ENCODE measurements around the gene ZNF81.
"Not testable (repeated sequence)": the region's sequence is repeated elsewhere in the genome, so short reads cannot be mapped to it uniquely, and the experiment has no call there.

The ZNF81 gene

DNA sequence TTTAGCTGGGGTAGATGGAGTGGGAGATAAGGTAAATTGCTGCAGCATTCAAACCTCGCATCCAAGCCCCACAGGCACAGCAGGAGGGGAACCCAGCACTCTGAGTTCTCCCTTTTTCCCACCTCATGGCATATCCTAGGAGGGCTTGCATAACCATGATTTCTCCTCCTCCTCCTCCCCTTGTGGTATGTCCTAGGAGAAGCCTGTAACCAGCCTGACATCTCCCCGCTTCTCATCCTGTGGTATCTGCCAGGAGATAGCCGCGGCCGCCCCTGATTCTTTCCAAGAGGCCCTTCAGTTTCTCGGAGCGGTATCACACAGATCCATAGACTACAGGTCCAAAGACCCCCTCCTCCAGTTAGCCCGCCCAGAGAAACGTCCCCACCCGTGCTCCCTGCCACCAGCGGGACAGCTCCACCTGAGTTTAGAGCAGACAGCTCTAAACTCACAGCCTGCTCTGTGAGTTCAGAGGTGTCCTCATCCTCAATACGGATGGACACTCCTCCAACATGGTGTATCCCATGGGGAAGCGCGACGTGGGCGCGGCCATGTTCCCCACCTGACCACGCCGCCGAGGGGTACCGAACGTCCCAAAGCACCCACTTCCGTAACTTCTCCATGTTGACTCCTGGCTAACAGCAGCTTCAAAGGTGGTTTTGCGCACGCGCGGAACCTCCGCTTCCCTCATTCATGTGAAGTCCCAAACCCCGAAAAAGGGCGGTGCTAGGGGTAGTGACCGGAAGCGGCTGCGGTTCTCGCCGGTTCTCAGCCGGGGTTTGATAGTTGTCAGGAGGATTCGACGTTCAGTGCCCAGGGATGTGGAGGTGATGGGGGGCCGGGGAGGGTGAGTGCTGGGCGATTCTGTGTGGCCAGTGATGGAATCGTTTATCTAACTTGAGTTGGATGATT, at the start of gene ZNF81:
Gene ZNF81, plus strand, starts transcription at position 739 of the 909 bp plus-strand sequence. CDS start 9,366 bp downstream, outside the sequence.
- DNase-seq, result peak; percentile 90

GRCh38 chrX:47796433-47796906, 40.2 kb upstream of the ZNF81 start:
- DNase-seq, result no peak

GRCh38 chrX:47797084-47797483, 39.6 kb upstream of the ZNF81 start:
- no peak for DNase-seq

- no peak for DNase-seq
These were observed 37.8 kb upstream of the ZNF81 start for GRCh38 chrX:47798861-47799260.

GRCh38 chrX:47802589-47802988, 34.1 kb upstream of the ZNF81 start:
- no peak for DNase-seq

DNA sequence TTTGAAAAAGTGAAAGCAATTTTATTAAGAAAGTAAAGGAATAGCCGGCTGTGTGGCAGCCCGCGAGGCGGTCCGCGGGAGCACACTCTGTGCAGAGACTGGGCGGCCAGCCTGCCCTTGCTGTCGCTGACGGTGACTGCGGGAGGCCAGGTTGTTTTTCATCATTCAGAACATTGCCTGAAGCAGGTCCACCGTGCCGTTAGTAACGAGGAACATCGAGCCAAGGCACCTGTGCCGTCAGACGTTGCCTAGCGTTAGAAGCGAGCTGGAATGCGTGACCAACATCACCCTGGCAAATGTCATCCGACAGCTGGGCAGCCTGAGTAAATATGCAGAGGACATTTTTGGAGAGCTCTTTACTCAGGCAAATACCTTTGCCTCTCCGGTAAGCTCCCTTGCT, 33.6 kb upstream of the ZNF81 start:
- peak; percentile 9 for DNase-seq

DNA sequence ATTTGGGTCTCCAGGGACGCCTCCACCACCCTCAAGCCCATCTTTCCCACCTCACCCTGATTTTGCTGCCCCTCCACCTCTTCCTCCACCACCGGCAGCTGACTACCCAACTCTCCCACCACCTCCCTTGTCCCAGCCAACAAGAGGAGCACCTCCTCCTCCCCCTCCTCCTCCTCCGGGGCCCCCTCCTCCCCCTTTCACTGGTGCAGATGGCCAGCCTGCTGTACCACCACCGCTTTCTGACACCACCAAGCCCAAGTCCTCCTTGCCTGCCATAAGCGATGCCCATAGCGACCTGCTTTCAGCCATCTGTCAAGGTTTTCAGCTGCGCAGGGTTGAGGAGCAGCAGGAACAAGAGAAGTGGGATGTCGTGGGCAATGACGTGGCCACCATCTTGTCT, 32.4 kb upstream of the ZNF81 start:
- DNase-seq, result no peak

- DNase-seq, result not testable (repeated sequence)
These were observed 30.9 kb upstream of the ZNF81 start for GRCh38 chrX:47805844-47806243.

GRCh38 chrX:47806415-47807271, 30.1 kb upstream of the ZNF81 start:
- not testable (repeated sequence) for DNase-seq

- DNase-seq, result not testable (repeated sequence)
These were observed 29.5 kb upstream of the ZNF81 start for GRCh38 chrX:47807272-47807538.

- no peak for DNase-seq
These were observed 29.2 kb upstream of the ZNF81 start for GRCh38 chrX:47807548-47807947.

DNA sequence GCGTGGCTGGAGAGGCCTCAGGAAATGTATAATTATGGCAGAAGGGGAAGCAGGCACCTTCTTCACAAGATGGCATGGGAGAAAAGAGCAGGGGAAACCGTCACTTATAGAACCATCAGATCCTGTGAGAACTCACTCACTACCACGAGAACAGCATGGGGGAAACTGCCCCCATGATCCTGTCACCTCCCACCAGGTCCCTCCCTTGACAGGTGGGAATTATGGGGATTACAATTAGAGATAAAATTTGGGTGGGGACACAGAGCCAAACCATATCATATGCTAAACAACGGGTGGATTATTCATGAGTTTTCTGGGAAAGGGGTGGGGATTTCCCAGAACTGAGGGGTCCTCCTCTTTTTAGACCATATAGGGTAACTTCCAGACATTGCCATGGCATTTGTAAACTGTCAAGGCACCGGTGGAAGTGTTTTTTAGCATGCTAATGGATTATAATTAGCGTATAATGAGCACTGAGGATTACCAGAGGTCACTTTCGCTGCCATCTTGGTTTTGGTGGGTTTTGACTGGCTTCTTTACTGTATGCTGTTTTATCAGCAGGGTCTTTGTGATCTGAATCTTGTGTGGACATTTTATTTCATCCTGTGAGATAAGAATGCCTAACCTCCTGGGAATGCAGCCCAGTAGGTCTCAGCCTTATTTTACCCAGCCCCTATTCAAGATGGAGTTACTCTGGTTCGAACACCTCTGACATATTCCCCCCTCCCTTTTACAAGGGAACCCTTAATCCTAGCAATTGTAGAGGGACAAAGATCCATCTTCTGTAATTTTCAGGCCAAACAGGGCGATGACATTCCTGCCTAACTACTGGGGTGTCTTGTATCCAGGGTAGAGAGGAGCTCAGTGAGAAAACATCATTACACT, 27.6 kb upstream of the ZNF81 start:
- no peak for DNase-seq

- DNase-seq, result no peak
These were observed 21.9 kb upstream of the ZNF81 start for GRCh38 chrX:47814851-47815250.

DNA sequence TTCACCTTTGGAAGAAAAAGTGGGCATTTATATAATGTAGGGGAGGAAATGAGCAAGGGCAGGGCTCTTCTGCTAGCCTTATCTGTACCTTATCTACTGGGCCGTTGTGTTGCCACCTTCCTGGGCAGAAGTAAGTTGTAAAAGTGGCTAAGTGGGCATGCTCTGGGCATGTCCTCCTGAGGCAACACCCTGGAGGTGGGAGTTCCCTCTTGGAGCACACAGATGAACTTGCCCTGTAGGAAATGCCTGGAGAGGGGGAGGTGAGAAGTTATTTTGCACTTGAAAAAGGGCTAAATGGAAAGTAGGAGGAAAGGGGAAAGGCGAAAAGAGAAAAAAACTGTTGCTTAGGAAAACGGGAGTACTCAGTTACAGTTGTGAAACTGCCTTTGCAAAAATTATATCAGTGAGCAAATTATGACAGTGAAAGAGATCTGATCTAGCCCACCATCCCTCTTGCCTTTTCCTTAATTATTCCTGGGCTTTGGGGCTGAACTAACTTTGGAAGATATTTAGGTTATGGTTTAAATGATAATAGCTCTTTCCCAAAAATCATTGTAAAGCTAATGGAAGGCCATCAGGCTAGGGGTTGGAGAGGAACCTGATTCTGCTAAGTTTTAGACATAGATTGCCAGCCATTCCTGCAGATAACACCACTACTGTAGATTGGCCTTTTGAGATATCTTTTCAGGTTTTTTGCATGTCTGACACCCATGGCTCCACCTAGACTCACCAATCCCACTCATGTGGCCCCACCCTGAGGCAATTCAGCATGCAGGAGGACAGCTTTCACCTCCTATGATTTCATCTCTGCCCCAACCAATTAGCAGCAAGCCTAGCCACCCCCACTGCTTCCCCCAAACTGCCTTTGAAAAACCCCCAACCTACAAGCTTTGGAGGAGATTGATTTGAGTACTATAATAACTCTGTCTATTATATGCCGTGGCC, 20.5 kb upstream of the ZNF81 start:
- no peak for DNase-seq

GRCh38 chrX:47817421-47817820, 19.3 kb upstream of the ZNF81 start:
- DNase-seq, result no peak

DNA sequence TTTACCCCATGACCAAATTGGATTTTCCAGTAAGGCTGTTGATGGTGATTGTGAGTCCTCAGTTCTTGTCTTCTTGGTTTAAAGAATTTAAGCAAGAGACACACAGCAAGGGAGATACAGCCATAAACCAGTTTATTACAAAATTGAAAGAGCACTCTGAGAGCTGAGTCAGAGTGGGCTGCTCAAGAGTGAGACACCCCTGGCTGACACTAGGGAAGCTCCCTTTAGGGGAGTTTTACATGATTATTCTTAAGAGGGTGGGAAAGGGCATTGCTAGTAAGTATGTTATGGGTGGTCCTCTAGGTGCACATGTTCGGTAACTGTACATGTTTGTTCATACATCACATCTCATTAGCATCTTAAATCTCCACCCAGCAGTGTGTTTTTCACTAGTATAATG, 18.8 kb upstream of the ZNF81 start:
- DNase-seq, result no peak

DNA sequence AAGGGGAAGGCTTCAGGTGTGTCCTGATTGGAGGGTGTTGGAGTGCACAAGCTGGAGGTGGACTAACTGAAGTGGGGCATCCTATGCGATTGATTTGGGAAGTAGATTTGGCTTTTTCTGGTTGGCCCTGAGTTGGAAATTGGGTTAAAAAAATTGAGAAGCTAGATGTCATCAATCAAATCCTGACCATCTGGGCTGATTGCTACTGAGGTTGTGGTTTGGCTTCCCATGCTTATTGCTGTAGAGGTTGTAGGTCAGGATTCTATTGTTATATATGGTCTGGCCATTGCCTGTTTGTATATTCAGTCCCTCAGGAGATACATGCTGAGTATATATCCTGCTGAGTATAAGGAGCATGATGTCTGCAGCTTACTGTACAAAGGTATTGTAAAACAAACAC, 7.7 kb upstream of the ZNF81 start:
- DNase-seq, result no peak

DNA sequence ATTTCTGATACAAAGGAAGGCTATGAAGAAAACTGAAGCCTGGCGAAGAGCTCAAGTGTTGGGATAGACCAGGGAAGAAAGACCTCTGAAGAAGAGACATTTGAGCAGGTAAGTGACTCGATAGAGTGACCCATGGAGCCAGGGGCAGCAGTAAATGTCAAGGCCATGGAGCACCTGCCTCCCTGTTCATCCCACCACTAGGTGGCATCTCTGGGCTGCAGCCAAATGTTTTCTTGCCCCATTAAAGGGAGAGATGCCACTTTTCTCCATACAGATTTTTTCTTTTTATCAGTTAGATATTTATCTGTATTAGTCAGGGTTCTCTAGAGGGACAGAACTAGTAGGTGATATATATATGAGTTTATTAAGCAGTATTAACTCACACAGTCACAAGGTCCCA, 4.9 kb upstream of the ZNF81 start:
- DNase-seq, result no peak

GRCh38 chrX:47838361-47838760, 1.7 kb downstream of the ZNF81 start:
- DNase-seq, result no peak

- DNase-seq, result no peak
These were observed 3.4 kb downstream of the ZNF81 start for GRCh38 chrX:47840111-47840510.

DNA sequence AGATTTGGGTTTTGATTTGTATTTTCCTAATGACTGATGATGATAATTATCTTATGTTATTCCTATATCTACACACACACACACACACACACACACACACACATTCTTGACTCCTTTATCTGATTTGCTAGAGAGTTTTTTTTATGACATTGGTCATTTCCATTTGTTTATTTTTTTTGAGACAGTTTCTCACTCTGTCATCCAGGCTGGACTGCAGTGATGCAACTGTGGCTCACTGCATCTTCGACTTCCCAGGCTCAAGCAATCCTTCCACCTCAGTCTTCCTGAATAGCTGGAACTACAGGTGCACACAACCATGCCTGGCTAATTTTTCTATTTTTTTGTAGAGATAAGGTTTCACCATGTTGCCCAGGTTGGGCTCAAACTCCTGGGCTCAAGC, 6.7 kb downstream of the ZNF81 start:
- DNase-seq, result no peak

GRCh38 chrX:47844117-47844516, 7.4 kb downstream of the ZNF81 start:
- DNase-seq, result no peak

Measured in DMS79 (cell line).